PC-3 (cell line): Measurements from ENCODE around the gene DPP7.

ENCODE experiments used
- CTCF ChIP-seq: fragments of 300-600 bp; sonication (generic); conservative IDR thresholded peaks from 2 replicates; pipeline ENCODE4 v1.5.1; 2017; ENCODE audit warnings: antibody characterized with exemption, low read depth, mild to moderate bottlenecking, low read length
- EZH2 ChIP-seq: fragments of 300-600 bp; sonication (generic); IDR thresholded peaks from one replicate; pipeline ENCODE4 v1.6.1; 2017; ENCODE audit warnings: antibody characterized with exemption, mild to moderate bottlenecking, low read length; ENCODE audit not compliant: unreplicated experiment

- TF ChIP-seq CTCF (no peak), EZH2 (no peak)
These were observed 28.9 kb upstream of the DPP7 start for GRCh38 chr9:137143459-137143858.
